Left lung (tissue), 10 donors: Measurements from ENCODE around the gene ABTB2. TPM values are rescaled to one million over a fixed set of nuclear protein-coding genes. Genes with fewer than 3 reads are reported as not detected.

Experiments
- ATAC-seq: fragments of 200-7000 bp; cut with Tn5 transposase; one replicate; pipeline ENCODE4 v1.9.1; 2020; ENCODE audit warnings: moderate library complexity
- DNase-seq, 4 donors: peaks; one replicate each; pipeline ENCODE4 v3.0.0-alpha.2; 2013 to 2020
- H3K27ac ChIP-seq, 2 donors: fragments of 200-600 bp; sonication (generic) in 1 of 2; one replicate each; pipeline versions ENCODE4 v1.5.0 to v1.8.0; 2020 to 2021
- H3K27me3 ChIP-seq, 2 donors: fragments of 200-600 bp; sonication (generic) in 1 of 2; one replicate each; pipeline versions ENCODE4 v1.5.0 to v1.8.0; 2020 to 2021
- H3K36me3 ChIP-seq, 2 donors: fragments of 200-600 bp; sonication (generic) in 1 of 2; one replicate each; pipeline versions ENCODE4 v1.5.0 to v1.8.0; 2020 to 2021
- H3K4me1 ChIP-seq, 2 donors: fragments of 200-600 bp; one replicate each; pipeline ENCODE4 v1.8.0; 2021
- H3K4me3 ChIP-seq, 2 donors: fragments of 200-600 bp; sonication (generic) in 1 of 2; one replicate each; pipeline versions ENCODE4 v1.5.0 to v1.8.0; 2020 to 2021; ENCODE audit warnings: mild to moderate bottlenecking in 1 of 2
- H3K9me3 ChIP-seq, 2 donors: fragments of 200-600 bp; sonication (generic) in 1 of 2; one replicate each; pipeline versions ENCODE4 v1.5.0 to v1.8.0; 2020 to 2021
- CTCF ChIP-seq, 2 donors: fragments of 200-600 bp; sonication (generic) in 1 of 2; IDR thresholded peaks; one replicate each; pipeline versions ENCODE4 v1.5.0 to v1.8.0; 2021; ENCODE audit warnings: antibody characterized with exemption in 2 of 2
- intact Hi-C, 2 donors: fragments of 100-400 bp; cut with DNase I; formaldehyde crosslinking; loops; one replicate each; pipeline versions ENCODE4 v1.11.2 to v1.14.2; 2022
- polyA plus RNA-seq, 6 donors: library from polyadenylated mRNA; unstranded; fragments of 120-200 nt; gene quantifications; one replicate each; pipeline ENCODE4 v1.2.1, GENCODE V29; 2013; ENCODE audit not compliant: insufficient read length in 6 of 6
- total RNA-seq, 2 donors: library from RNA; stranded (reverse); fragmentation: NEBNext Ultra II Directional; extraction: Animal tissue kit (Norgen Biotek cat#: 25700); gene quantifications; one replicate each; pipeline ENCODE4 v1.2.1, GENCODE V29; 2021
- donor health status: DM: no; HTN: yes; CAD: no.
- donor health status: DM: no; HTN: no; CAD: no.

The ABTB2 gene
- total and polyA plus RNA-seq, 8 donors = 2.4 to 6.9 (median 4.8) TPM

- H3K27ac ChIP-seq = no peak overlapping the region
- no peaks in the 10 kb centered on the region for H3K27me3 ChIP-seq
- intact Hi-C loops = no loop called here
- no peaks in the 10 kb centered on the region for H3K36me3 ChIP-seq
- ATAC-seq (no peak), DNase-seq (no peak)
- no peak for TF ChIP-seq CTCF (IDR thresholded peaks at IDR 0.05)
- H3K9me3 ChIP-seq = no peaks in the 10 kb centered on the region
- H3K4me3 ChIP-seq = no peak overlapping the region
- peaks cover 0 to 4% of the 10 kb centered on the region in 2 donors for H3K4me1 ChIP-seq
These were observed 173.2 kb downstream of the ABTB2 start for GRCh38 chr11:34184505-34185015.

DNA sequence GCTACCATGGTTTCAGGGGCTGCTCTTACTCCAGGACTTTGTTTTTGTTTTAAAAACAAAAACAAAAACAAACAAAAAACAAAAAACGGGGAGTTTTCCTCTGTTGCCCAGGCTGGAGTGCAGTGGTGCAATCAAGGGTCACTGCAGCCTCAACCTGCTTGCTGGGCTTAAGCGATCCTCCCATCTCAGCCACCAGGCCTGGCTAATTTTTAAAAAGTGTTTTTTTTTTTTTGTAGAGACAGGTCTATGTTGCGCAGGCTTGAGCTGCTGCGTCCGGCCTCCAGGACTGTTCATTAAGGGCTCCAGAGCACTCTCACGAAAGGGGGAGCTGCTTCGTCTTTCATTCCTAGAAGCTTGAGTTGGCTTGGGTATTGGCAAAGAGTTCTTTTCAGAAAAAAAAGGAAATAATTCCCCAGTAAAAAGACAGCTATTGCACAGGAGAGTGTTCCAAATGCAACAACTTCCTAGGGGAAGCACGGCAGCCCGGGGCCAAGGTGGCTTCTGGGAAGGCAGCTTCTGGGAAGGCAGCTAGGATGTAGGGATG, 173.9 kb downstream of the ABTB2 start:
- ATAC-seq = no peak
- Histone ChIP-seq H3K27ac (no peak overlapping the region), H3K9me3 (no peaks in the 10 kb centered on the region), H3K4me3 (no peak overlapping the region), H3K27me3 (no peaks in the 10 kb centered on the region), H3K36me3 (no peaks in the 10 kb centered on the region), H3K4me1 (peaks cover 0 to 4% of the 10 kb centered on the region in 2 donors)
- TF ChIP-seq CTCF (IDR thresholded peaks at IDR 0.05) = no peak
- intact Hi-C loops = no loop called here
- DNase-seq = no peak

- DNase-seq (no peak), ATAC-seq (no peak)
- H3K27ac ChIP-seq = no peak overlapping the region
- no peak overlapping the region for H3K4me3 ChIP-seq
- no peaks in the 10 kb centered on the region for H3K36me3 ChIP-seq
- no peaks in the 10 kb centered on the region for H3K9me3 ChIP-seq
- intact Hi-C loops = no loop called here
- H3K4me1 ChIP-seq = peaks cover 0 to 4% of the 10 kb centered on the region in 2 donors
- no peak for TF ChIP-seq CTCF (IDR thresholded peaks at IDR 0.05)
- no peaks in the 10 kb centered on the region for H3K27me3 ChIP-seq
These were observed 174.7 kb downstream of the ABTB2 start for GRCh38 chr11:34182921-34183685.

DNA sequence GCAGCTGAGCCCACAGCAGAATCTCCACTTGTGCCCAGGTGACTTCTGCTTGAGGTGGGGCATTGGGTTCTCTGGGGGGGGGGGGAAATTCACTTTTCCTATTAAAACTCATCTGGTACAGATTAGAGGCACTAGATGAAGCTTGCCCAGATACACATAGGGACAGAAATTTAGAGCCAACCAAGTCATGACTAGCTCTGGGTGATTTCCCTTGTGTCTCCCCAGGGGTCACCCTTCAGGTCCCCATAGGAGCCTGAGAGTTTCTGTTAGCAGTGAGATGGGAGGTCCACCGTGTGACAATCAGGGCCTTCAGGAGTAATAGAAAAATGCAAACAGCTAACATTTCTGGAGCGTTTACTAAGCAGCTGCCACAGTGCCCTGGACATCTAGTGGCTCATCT, 175.4 kb downstream of the ABTB2 start:
- intact Hi-C loops = no loop called here
- no peak overlapping the region for H3K4me3 ChIP-seq
- peaks cover 0 to 4% of the 10 kb centered on the region in 2 donors for H3K4me1 ChIP-seq
- ATAC-seq (no peak), DNase-seq (no peak)
- H3K9me3 ChIP-seq = no peaks in the 10 kb centered on the region
- H3K27ac ChIP-seq = no peak overlapping the region
- no peak for TF ChIP-seq CTCF (IDR thresholded peaks at IDR 0.05)
- no peaks in the 10 kb centered on the region for H3K36me3 ChIP-seq
- H3K27me3 ChIP-seq = no peaks in the 10 kb centered on the region

DNA sequence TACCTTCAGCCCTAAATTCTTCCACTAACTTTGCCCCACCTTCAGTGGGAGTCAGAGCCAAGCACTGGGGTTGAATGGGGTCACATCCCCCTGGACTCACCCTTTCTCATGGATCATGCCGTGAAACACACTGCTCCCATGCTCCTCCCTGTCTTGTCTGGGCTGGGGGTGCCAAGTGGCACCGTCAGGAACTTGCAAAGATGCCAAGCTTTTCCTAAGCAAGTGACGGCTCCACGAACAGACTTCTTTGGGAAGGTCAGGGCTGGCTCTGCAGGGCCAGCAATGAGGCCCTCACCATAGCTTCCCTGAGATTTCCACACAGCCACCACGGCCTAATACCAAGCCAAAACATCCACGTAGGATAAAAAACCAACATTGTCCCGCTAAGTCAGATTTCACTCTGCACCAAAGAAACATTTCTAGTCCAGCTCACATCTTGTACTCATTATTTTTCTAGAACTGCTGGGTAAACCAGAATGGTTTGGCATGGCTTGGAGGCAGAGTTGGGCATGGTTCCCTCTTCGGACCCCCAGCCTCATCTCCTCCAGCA, 175.9 kb downstream of the ABTB2 start:
- TF ChIP-seq CTCF (IDR thresholded peaks at IDR 0.05) = no peak
- H3K4me3 ChIP-seq = no peak overlapping the region
- H3K27me3 ChIP-seq = no peaks in the 10 kb centered on the region
- no peaks in the 10 kb centered on the region for H3K9me3 ChIP-seq
- no peaks in the 10 kb centered on the region for H3K36me3 ChIP-seq
- intact Hi-C loops = no loop called here
- ATAC-seq (no peak), DNase-seq (no peak)
- peaks cover 0 to 4% of the 10 kb centered on the region in 2 donors for H3K4me1 ChIP-seq
- H3K27ac ChIP-seq = no peak overlapping the region
